Measurements from ENCODE around the gene TOP1.

Gene TOP1

DNA sequence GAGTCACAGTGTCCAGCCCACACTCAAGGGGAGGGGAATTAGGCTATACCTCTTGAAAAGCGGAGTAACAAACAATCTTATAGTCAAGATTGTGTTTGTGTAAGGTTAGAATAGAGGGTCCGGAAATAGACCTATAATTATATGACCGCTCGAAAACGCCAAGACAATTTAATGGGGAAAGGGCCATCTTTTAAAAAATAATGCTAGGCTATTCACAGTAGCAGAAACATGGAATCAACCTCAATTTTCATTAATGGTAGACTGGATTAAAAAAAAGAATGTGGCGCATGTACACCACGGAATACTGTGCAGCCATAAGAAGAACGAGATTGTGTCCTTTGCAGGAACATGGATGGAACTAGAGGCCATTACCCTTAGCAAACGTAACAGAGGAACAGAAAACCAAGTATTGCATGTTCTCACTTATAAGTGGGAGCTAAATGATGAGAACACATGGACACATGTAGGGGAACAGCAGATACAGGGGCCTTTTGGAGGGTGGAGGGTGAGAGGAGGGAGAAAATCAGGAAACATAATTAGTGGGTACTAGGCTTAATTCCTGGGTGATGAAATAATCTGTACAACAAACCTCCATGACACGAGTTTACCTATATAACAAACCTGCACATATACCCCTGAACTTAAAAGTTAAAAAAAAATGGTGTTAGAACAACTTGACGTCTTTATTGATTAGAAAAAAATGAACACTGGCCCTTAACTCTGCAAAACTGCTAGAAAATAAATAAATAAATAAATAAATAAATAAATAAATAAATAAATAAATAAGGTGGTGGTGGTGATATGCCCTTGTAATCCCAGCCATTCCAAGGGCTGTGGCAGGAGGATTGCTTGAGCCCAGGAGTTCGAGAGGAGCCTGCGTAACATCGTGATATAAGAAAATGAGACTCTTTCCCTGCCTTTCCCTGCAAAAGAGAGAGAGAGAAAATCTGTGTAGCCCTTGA, 30.3 kb downstream of the TOP1 start:
- no peak for DNase-seq

DNA sequence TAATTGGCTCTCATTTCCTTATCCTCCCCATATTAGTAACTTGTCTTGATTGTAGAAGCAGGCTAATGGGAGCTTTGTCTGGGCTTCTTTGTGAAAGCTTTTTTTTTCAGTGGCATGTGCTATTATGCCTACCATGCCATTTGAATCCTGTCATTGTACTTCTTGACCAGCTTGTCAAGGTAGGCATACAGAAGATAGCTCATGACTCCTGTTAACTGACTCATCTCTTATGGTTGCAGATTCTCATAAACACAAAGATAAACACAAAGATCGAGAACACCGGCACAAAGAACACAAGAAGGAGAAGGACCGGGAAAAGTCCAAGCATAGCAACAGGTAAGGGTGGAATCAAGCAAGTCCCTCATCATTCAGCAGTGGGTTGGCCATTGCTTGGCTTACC, 32.5 kb downstream of the TOP1 start:
- DNase-seq, result no peak

DNA sequence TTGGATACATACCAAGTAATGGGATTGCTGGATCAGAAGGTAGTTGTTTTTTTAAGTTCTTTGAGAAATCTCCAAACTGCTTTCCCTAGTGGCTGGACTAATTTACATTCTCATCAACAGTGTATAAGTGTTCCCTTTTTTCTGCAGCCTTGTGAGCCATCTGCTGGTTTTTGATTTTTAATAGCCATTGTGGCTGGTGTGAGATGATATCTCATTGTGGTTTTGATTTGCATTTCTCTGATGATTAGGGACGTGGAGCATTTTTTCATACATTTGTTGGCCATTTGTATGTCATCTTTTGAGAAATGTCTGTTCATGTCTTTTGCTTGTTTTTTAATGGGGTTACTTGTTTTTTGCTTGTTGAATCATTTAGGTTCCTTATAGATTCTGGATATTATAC, 34.8 kb downstream of the TOP1 start:
- no peak for DNase-seq

DNA sequence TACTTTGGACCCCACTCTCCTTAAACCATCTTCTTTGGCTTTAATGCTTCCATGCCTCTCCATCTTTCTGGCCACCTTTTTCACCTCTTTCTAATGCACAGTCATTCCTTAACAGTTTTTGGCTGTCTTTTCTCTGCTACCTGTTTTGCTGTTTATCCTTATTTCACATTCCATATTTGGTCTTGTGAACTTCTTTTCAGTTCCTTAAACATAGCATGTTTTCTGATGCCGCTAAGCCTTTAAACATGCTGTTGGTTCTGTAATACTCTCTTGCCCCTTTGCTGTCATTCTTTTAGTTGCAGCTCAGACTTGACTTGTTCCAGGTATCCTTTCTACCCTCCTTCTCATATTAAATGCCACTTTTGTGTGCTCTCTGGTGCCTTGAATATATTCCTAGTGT, 35.8 kb downstream of the TOP1 start:
- no peak for DNase-seq

DNA sequence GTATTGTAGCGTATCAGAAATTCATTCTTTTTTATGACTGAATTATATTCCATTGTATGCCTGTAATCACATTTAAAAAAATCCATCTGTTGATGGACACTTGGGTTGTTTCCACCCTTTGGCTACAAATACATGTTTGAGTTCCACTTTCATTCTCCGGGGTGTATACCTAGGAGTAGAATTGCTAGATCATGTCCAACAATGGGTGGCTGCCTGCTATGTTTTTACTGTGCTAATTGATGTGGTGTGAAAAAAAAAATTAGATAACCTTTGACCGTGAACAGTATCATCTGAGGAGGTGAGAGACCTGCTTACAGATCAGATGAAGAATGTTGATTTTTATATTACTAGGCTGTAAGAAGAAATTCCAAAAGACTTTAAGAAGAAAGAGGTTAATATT, 37.1 kb downstream of the TOP1 start:
- no peak for DNase-seq

DNA sequence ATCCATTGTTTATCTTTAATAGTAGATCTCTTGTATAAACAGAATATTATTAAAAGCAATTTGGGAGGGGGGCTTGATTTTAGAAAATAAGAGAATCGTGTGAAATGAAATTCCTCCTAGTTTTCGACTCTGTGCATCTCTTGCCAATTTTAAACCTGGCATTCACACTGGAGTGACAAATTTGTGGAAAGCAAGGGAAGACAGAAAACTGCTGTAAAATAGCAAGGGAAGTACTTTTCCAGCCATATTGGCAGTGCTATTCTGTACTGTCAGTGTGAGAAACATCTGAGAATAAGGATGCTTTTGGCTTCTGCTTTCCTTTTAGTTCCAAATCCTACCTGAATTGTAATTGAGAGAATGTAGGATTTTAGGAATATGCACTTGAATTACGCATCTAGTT, 40.2 kb downstream of the TOP1 start:
- no peak for DNase-seq

DNA sequence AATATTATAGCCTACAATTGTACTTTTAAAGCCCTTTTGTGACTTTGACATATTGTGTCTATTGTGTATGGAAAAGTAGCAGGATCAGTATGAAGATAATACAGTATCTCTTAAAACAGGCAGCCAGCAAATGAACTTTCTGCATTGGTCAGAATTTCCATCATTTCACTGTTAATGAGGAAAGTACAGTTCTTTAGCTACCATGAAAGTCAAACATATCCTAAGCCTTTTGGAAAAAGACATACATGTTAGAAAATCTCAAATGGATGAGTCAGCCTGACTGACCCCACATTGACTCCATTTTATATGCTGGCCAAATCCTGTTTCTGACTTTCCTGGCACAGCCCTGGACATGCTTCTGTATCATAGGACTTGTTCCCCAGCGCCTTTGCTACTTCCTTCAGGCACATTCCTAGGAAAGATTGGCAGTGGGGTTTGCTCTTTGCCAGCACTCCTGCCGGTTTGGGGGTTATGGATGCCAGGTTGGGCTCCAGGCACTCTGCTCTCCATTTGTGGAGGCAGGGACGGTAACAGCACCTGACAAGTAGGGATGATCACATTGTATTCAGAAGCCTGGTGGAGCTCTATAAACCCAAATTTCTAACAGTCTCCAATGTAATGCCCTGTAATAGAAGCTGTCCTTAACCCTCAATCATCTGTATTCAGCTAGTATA, 43.7 kb downstream of the TOP1 start:
- no peak for DNase-seq

DNA sequence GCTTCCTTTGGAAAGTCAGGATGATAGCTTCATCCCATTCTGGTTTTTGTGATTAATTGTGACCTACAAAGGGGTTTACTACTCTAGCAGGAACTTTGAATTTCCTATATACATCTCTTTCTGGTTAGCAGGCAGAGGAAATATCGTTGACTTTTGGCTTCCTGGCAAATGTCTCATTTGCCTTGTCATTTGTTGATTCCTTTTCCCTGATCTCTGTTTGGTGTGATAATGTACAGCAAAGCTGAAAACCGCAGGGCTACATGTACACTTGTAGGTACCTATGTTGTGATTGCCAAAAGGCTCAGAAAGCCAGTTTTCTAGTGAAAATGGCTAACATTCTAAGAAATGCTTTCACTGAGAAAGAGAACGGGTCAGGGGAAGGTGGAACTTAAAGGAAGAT, 44.3 kb downstream of the TOP1 start:
- no peak for DNase-seq

DNA sequence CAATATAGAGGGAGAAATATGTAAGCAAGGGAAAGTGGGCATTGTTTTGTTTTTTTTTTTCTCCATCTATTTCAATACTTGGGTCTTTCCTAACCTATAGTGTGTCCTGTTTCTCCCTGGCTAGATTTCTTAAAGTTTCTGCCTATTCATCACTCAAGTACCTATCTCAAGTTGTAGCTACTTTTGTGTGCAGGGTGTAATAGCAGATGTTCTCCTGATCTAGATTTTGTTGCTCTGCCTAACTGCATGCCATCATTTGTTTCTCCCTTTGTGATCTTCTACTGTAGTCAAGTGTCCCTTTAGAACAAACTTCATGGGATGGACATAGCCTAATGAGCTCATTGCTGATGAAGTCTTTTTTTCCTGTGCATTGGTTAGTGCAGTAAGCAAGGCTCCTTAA, 45.8 kb downstream of the TOP1 start:
- DNase-seq, result no peak

DNA sequence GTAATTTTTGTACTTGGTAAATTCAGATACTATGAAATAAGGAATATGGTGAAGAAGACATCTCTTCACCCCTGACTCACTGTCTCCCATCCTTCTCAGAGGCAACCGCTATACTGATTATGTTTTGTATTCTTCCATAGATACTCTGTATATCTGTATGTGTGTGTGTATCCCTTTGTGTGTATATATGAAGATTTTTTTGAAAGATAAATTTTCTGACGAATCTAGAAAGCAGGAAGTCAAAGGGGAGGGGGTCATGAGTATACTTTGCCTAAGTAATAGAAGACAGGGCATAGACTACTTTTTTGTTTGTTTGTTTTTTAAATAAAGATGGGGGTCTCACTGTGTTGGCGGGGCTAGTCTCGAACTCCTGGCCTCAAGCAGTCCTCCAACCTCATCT, 48.2 kb downstream of the TOP1 start:
- no peak for DNase-seq

DNA sequence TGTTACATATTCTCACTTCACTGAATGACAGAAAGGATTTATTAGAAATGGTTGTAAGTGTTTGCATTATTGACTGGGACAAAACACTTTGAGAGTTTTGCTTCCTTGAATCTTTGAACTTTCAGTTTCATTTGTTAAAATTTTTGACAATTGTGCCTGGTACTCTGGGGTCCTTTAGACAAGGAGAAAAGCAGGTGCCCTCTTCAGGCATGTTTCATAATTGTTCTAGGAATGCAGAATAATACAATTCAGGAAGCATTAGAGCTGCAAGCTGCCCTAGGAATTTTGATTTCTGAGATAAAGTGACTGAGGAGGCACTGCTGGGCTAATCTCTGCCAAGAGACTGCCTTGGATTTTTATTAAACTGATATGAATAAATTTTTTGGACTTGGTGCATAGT, 49.7 kb downstream of the TOP1 start:
- no peak for DNase-seq

DNA sequence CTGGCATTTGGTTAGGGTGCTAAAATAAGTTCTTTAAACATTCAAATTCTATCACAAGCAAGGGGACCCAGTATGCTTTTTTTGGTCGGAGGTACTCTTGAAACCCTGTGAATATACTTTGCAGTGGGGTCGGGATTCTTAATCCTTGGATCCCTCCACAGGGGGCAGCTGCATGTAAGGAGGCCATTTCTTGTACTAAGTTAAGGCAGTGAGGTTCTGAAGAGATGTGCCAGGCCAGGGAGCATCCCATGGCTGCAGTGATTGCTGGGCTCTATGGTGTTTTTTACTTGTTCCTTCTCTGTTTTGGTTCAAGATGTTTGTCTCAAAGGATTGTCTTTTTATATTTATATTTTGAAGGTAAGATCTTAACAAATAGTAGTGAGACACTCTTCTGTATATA, 50.4 kb downstream of the TOP1 start:
- DNase-seq, result no peak

DNA sequence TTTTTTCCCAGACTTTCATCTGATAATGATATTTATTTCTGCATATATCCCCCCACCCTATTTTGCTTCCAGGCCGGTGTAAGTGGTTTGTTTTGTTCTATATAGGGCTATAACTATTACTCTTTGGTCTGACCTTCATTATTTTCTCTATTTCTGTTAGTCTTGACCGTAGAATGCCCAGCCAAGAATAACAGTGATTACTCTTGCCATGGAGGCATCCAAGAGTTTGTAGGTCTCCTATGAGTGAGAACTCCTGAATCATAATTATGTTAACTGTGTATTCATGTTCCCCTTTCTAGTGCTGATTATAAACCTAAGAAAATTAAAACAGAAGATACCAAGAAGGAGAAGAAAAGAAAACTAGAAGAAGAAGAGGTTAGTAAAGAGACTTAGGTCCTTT, 52.2 kb downstream of the TOP1 start:
- no peak for DNase-seq

DNA sequence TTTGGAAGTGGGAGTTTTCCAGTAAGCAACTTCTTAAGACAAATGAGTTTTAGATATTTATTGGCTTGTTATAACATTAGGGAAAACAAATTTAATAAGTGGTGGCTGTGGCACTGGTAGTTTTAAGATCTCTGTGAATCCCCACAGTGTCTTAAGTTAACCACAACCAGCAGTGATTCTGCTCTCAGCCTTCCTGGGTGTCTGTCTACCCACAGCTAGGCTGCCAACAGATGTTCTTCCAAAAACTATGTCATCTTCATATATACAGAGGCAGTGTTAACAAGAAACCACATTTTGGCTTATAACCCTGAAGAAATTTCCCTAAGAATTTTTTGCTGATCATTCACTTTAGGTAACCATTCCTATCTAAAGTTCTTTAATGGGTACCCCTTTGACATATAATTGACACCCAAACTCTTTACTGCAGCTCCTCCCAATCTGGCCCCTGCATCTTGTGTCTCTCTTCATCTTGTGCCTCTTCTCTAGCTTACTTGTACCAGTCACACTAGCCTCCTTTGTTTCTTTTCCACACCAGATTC, 52.7 kb downstream of the TOP1 start:
- DNase-seq, result no peak

DNA sequence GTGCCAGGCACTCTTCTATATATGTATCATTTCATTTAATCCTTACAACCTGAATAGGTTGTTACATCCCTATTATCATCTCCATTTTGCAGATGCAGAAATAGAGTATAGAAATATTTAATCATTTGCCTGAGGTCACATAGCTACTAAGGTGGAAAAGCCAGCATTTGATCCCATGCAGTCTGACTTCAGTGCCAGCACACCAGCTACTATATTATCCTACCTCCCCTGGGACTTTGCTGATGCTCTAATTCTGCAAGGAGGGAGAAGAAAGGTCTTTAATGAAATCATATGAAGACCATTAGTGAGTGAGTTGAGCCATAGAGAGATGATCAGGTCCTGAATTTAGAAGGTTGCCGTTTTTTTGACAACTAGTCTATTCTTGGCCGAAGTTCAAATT, 53.7 kb downstream of the TOP1 start:
- no peak for DNase-seq

DNA sequence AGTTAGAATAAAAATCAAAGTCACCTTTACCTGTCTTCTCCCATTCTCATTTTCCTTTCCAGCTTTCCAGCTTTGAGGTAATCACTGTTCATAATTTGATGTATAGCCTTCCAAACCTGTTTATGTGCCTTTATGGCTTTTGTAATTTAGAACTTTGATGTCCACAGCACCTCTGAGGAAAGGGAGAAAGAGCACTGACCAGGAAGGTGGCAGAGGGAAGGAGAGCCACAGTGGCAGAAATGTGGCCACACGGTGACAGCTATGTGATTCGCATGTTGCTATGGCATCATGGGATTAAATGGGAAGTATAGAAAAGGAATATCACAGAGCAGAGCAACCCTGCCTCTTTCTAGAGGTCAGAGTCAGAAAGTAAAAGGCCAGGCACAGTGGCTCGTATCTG, 57.0 kb downstream of the TOP1 start:
- DNase-seq, result no peak

DNA sequence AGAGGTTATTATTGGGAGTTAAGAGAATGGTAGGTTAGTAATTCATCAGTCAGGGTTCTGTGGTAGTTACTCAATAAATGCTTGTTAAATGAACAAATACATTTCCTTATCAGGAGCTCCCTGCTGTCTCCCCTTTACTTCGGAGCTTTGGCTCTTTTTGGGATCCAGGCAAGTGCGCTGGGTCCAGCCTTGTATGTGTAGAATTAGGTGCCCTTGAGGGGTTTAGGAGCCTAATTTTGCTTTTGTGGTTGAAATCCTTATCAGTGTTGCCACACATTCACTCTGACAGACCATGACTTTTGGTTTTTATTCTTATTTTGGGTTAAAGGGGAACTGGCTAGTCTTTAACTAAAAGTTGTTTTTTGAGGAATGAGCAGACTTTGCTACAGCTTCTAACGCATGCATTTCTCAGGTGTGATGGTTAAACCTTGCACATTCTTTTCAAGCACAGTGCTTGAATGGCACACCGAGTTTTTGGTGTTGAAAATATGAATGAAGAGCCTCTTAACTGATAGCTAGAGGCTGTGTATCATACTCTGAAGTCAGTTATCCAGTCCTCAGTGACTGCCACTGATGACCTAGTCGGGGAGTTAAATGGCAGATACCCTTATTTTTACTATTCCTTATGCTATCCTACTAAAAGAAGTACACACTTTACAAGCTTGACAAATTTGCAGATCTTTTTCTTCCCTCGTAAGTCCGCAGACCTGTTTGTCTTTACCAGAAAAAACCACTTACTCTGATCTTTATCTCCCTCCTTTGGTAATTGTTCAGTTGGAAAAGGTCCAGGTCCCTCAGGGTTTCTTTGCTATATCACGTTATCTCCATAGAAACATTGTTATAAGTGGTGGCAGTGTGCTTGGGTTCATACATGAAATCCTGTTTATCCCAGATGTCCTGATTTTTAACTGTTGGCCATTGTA, 58.0 kb downstream of the TOP1 start:
- DNase-seq, result no peak

DNA sequence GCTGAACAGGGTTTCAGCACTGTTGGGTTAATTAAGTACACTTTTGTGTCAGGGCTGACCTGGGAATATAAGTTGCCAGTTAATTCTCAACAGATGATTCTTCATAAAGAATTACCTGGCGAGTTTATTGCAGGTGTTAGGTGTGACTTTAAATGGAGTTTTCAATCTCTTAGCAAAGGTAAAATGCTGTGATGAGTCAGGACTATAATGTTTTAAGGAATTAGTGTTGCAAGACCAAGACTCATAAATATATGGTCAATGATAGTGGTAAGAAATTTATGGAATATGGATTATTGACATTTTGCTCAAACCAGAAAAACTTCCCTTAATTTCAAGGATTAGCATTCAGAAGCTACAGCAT, 58.7 kb downstream of the TOP1 start:
- DNase-seq, result no peak

DNA sequence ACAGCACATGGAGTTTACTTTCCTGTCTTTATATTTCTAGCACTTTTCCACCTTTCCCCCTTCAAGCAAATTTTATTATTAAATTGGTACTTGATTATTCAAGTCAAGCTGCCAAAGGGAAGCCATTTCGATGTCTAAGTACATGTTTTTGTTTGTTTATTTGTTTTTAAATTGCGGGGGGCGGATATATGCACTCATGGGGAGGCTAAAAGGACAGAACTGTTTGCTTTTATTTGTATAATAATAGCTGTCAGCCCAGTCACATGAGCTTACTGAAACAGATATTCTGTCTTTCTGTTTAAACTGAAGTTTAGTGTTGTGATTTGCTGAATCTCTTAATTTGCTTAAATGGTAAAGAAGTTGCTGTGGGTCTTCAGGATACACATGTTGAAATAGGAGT, 59.2 kb downstream of the TOP1 start:
- no peak for DNase-seq

DNA sequence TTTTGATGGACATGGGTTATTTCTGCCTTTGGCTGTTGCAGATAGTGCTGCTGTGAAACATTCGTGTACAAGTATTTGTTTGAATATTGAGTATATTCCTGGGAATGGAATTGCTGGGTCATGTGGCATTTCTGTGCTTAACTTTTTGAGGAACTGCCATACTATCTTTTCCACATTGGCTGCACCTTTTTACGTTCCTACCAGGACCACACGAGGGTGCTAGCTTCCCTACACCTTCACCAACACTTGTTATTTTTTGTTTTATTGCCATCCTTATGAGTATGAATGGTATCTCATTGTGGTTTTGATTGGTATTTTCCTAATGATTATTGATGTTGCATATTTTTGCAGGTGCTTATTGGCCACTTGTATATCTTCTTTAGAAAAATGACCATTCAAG, 60.9 kb downstream of the TOP1 start:
- no peak for DNase-seq

DNA sequence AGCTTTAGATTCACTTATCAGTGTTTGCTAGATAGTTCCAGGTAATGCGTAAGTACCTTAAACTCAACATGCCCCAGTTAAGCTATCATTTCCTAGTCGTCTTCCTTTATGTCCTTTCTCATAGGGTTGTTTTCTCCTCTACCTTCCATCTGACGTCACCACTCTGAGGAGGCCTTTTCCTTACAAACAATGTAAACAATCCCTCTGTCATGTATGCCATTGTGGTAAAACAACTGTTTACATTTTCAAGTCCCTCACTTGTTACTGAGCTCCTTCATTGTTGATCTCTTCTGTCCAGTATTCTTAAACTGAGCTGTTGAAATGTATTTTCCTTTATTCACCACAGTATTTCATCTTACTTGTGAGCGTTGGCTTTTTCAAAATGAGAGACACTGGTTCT, 63.3 kb downstream of the TOP1 start:
- no peak for DNase-seq

DNA sequence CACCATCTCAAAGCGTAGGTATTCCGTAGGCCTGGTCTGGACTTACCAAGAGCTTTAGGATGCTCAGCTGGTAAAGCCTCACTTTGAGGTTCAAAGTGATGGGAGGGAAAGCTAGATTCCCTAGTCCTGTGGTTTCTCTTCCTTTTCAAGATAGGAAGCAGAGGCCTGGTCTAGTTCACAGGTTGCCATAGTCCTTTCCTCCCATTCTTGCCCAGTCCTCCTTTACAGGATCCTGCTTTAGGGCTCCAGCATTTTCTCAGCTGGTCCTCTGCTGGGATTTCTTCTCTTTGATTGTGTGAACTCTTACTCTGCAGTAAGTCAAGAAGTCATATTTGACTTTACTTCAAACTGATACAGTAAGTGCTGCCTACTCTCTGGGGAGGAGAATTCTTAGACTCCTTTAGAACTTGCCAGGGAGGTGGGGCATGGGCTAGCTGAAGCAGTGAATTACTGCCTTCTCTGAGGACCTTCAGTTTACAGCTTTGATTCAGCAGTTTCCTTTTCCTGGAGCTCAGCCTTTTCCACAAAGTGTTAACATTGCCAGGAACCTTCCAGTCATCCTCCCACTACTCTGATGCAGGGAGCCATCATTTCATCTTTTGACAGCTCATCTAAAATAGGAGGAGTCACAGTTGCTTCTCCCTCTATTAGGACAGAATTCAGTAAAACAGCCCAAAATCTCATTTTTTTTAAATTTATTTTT, 65.9 kb downstream of the TOP1 start:
- no peak for DNase-seq

All from effector CD8-positive, alpha-beta T cell (primary cell).